Stimulated activated CD4-positive, alpha-beta T cell treated with anti-CD3 and anti-CD28 coated beads, Interleukin-4, amount 100 ng/mL, for 48 hours (primary cell): ENCODE data around the gene PPP2R5C.

Experiments
- DNase-seq, 2 donors: peaks; one replicate each; pipeline ENCODE4 v3.0.0-alpha.2; 2020; ENCODE audit warnings: low read depth in 2 of 2

The PPP2R5C gene

GRCh38 chr14:101840649-101841369 lies 79.3 kb downstream of the PPP2R5C start:
- DNase-seq: no peak

DNA sequence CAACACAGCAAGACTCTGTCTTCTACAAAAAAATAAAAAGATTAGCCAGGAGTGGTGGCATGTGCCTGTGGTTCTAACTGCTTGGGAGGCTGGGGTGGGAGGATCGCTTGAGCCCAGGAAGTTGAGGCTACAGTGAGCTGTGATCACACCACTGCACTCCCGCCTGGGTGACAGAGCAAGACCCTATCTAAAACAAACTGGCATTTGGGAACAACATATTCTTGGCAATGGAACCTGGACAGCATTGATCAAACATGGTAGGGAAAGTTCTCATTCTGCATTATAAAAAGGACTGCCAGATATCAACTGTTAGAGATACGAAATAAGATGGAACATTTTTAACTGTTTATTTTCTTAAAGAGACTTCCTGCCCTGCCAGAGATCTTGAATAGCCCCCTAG lies 81.5 kb downstream of the PPP2R5C start:
- no peak for DNase-seq

GRCh38 chr14:101843665-101844064 lies 82.2 kb downstream of the PPP2R5C start:
- DNase-seq: no peak

- DNase-seq: no peak
Observed at GRCh38 chr14:101844219-101844618, 82.7 kb downstream of the PPP2R5C start.

DNA sequence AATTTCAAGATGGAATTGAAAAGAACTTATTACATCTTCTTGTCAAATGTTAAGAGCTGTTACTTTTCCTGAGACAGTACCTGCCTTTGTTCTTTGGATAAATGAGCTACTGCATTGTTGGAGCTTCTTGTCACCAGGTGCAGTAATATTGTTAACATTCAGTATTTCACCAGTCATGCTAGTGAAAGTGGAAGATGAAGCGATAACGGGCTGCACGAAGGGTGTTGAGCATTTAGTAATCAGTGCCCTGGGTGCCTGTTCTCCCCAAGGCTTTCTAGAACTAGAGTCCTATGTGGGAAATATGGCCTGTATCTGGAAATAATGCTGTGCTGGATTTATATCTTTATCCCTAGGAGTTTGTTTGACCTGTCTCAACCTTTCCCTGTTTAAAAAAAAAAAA lies 83.2 kb downstream of the PPP2R5C start:
- DNase-seq: no peak

DNA sequence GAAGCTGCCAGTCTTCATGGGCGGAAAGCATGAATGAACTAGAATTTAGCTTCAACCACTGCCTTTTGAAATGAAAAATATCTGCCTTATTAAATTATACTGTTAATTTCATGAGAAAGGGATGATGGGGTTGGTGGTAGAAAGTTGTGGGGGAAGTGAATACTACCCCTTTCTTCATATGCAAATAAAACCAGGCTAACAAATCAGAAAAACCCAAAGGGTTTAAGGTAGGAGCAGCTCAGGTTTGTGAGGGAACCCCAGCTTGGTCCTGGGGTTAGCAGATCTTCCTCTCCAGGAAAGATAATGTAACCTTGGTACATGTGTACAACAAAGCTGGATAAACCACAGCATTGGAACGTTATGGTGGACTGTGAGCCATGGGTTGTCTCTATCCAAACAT lies 84.0 kb downstream of the PPP2R5C start:
- DNase-seq: no peak

DNA sequence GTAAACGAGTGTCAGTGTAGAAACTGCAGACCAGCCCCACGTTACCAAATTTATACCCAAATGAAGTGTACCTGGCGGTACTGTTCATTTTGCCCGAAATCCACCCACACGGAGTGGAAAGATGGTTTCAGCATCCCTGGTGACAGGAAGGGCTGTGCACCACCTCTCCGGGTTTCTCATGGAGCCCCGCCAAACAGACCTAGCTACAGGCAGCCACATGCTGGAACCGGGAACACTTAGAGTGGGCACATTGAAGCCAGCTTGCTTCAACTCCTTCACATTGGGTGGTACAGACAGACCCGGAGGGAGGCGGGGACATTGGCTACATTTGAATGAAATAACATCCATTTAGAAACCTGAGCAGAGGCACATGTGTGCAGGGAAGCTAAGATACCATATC lies 84.4 kb downstream of the PPP2R5C start:
- no peak for DNase-seq

GRCh38 chr14:101849125-101849524 lies 87.6 kb downstream of the PPP2R5C start:
- no peak for DNase-seq

- no peak for DNase-seq
Observed at GRCh38 chr14:101849640-101850039, 88.1 kb downstream of the PPP2R5C start.

DNA sequence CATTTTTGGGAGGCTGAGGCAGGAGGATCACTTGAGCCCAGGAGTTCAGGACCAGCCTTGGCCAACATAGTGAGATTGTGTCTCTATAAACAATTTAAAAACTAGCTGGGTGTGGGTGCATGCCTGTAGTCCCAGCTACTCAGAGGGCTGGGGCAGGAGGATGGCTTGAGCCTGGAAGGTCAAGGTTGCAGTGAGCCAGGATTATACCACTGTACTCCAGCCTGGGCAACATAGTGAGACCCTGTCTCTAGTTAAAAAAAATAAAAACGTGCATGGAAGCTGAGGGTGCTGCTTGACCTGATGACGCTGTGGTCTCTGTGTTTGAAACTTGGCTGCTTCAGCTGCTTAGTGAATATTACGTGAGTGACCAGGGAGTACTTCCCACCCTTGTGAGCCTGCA lies 89.7 kb downstream of the PPP2R5C start:
- DNase-seq: no peak

DNA sequence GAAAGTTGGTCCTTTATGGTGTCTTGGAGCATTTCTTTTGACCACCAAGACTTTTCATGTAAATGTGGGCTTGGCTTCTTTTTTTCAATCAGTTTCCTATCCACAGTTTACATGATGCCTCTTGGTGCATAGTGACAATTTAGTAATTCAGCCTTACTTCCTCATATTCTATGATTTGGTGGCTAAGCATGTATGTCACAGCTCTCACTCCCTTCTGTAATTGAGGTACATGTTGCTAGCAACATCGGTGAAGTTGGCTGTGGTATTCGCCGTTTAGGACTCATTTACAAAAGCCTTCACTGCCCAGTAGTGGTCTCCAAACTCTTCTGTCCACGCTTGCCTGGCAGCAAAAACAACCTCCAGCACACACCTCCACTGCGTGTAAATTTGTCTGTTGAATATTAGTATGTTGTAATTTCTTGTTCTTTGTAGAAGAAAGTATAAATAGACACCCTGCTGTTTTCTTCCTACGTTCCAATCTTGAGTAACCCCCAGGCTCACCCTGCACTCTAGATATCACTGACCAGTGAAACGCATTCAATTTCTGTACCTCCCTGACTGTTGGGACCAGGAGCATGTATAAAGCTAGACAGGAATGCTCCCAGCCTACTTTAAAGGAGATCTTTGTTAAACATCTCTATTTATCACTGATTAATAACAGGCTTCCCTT lies 90.4 kb downstream of the PPP2R5C start:
- no peak for DNase-seq

- DNase-seq: no peak
Observed at GRCh38 chr14:101852785-101853184, 91.3 kb downstream of the PPP2R5C start.

GRCh38 chr14:101853455-101854018 lies 92.0 kb downstream of the PPP2R5C start:
- DNase-seq: no peak

DNA sequence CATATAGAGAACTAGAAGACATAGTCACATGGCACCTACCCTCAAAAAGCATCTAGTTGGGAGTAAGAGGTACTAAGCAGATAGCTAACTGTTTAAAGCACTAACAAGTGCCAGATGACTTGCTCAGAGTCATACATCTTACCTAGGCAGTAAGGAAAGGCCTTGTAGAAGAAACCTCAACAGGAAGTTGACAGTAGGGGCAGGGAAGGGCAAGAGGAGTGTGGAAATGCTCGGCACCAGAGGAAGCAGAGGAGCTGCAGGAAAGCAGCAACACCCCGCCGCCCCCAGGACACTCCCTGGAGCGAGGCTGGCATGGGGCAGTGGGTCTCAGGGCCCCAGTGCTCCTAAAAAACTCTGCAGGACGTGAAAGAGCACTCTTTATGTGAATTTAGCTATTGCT lies 92.9 kb downstream of the PPP2R5C start:
- no peak for DNase-seq

DNA sequence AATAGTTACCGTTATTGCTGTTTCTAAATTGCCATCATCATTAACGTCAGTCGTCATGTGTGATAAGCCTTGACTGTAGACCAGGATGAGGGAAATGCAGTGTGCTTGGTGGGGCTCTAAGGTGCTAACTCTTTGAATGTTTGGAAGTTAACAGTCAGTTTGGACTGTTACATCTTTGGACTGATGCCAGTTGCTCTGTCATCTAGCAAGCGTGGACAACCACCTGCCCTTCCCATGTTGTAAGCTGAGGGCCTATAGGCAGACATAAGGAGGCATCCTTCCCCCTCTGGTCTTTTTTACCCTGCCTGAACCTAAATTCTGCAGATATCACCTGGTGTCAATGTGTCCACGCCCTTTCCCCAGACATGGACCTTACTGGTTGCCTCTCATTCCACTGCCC lies 94.4 kb downstream of the PPP2R5C start:
- DNase-seq: no peak

DNA sequence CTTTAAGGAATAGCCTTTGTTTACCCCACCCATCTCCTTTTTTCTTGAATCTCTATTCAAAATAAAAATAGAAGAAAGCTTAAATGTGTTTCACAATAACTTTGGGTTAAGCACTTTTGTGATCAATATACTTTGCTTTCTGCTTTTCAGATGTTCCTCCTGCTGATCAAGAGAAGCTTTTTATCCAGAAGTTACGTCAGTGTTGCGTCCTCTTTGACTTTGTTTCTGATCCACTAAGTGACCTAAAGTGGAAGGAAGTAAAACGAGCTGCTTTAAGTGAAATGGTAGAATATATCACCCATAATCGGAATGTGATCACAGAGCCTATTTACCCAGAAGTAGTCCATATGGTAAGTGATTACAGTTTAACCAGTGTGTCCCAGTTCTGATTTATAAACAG lies 95.0 kb downstream of the PPP2R5C start:
- DNase-seq: no peak

DNA sequence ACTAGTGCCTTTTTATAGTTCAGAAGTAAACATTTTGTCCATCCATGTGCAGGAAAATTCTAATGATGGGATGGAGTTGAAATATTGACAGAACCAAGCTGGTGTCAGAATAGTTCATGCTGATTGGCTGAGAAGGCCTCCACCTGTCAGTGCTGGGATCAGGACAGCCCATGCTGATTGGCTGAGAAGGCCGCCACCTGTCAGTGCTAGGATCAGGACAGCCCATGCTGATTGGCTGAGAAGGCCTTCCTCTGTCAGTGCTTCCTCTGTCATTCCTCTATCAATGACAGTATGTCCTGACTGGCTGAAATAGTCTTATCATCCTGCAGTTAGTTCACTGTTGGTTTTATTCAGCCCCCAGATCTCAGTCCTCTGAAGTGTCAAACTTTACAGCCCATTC lies 95.7 kb downstream of the PPP2R5C start:
- no peak for DNase-seq

DNA sequence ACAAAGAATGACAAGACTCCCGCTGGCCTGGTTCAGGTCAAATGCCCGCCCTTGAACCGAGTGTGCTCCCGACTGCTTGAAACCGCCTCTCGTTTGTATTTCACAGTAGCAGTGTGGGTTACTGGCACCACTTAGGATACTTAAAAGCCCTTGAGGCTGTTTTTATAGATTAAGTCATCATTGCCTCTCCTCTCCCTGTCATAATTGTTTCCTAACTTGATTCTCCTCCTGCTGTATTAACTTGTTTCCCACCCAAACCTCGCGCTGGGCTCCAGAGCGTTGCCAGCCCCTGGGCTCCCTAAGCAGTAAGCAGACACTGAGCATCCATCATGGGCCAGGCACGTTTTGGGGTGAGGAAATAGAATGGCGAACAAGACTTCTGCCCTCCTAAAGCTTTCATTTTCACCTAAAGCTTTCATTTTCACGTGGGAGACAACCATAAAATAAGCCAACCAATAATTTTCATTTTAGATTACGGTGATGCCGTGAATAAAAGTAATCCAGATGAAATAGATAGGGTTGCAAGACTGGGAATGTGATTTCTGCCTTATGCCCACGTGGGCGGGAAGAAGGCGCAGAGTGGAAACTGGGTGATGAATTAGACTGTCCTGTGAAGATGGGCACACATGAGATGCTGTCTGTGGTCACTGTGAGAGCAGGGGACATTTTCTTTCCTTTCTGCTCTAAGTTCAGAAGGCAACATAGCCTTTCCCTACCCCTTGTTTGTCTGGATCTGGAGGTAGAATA lies 97.5 kb downstream of the PPP2R5C start:
- DNase-seq: no peak

DNA sequence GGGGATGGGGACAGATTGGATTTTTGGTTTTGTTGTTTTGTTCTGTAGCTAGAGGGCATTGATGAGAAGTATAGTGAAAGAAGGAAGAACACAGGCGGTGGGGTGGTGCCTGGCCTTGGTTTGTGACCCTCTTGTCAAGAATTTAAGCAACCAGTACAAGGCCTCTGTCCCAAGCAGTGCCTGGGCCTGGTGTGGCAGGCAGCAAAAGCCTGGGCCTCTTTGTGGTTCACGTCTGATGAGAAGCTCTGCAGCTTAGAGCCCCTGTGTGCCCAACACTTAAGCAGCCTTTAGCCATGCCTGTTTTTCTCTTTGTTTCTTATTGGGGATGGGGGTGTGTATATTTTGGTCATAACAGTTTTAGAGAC lies 98.0 kb downstream of the PPP2R5C start:
- no peak for DNase-seq

DNA sequence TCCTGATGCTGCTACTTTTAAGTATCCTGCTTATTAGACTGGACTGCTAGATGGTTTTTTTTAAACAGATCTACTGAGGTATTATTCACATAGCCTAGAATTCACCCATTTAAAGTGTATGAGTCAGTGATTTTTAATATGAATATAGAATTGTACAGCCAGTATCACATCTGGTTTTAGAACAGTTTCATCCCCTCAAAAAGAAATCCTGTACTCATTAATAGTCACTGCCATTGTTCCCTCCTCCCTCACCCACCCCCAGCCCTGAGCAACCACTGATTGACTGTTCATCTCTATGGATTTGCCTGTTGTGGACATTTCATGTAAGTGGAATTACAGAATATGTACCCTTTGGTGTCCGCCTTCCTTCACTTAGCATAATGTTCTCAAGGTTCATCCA lies 98.4 kb downstream of the PPP2R5C start:
- DNase-seq: no peak

- no peak for DNase-seq
Observed at GRCh38 chr14:101861464-101861863, 100.0 kb downstream of the PPP2R5C start.

DNA sequence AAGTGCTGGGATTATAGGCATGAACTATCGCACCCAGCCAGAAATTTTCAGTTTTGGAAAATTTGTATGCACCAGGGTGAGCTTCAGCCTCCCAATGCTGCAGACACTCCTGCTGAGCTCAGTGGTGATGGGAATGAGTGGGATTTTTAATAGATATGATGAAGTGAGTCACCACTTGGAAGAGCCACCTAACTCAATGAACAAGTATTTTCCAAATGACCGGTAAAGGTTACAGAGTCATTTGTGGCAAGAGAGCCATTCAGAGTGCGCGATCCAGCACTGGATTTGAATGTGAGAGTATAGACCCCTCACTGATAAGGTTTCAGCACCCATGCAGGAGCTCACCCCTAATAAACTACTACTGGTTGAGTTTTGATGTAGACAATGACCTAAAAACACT lies 100.7 kb downstream of the PPP2R5C start:
- no peak for DNase-seq

- no peak for DNase-seq
Observed at GRCh38 chr14:101862711-101863110, 101.2 kb downstream of the PPP2R5C start.
